ENCODE data around the gene RASSF7. TPM values are rescaled to one million over a fixed set of nuclear protein-coding genes. Genes with fewer than 3 reads are reported as not detected.

The RASSF7 gene
- total and polyA plus RNA-seq, 2 donors (not counting 3 experiments of a cell fraction or from before 2014, with no cell fraction given): 14.1 to 19.9 TPM

DNA sequence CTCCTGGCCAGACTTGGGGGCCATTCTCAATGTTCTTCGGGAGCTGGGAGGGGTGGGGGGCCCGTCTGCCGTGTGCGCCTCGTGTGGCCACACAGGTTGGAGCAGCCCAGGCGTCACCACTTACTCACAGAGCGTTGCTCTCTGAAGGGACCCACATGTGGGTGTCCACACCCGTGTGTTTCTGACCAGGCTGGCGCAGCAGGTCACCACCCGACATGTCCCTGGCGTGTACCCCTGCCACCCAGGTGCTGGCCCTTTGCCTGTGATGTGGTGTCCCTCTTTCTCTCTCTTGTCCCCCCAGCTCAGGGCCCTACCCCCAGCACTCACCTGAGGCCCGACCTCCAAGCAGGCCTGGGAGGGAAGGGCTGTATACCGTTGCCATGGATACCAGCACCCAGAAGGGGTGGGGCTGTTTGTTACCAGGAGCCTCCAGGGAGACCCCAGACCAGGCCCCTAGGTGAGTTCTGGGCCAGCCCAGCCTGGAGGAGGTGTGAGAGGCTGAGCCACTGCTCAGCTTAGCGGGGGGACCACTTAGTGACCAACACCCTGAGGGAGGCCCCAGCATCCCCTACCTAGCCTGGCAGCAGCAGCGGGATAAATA, 1.6 kb upstream of the RASSF7 start:
- no peak for FAIRE-seq
- Histone ChIP-seq H3K79me2 (ENCODE audit: control insufficient read depth, insufficient read depth, low read length) (no peaks in the 10 kb centered on the region), H3K4me1 (ENCODE audit: control insufficient read depth, extremely low read depth, insufficient read depth, low read length) (peaks cover 9% of the 10 kb centered on the region), H3K36me3 (ENCODE audit: control insufficient read depth in 2 of 2, extremely low read depth in 1 of 2, insufficient read depth in 2 of 2, low read length in 2 of 2) (peaks cover 0 to 2% of the 10 kb centered on the region in 2 experiments), H3K4me2 (ENCODE audit: insufficient read depth, low read length) (no peak overlapping the region), H3K9me3 (replicated peaks; ENCODE audit: control insufficient read depth, insufficient read depth, low read length) (no peaks in the 10 kb centered on the region), H2AFZ (ENCODE audit: low read depth, low read length) (no peak overlapping the region), H4K20me1 (replicated peaks; ENCODE audit: control insufficient read depth, extremely low read depth, insufficient read depth, low read length) (no peaks in the 10 kb centered on the region), H3K27me3 (ENCODE audit: control insufficient read depth in 2 of 2, insufficient read depth in 2 of 2, low read length in 2 of 2) (peaks cover 13 to 21% of the 10 kb centered on the region in 2 experiments), H3K27ac (ENCODE audit: insufficient read depth, low read depth, low read length) (no peak overlapping the region), H3K4me3 (replicated peaks in 1 of 3; ENCODE audit: insufficient read depth in 1 of 3, low read depth in 1 of 3, low read length in 3 of 3) (no peak overlapping the region), H3K9ac (replicated peaks; ENCODE audit: extremely low read depth, insufficient read depth, low read length) (no peak overlapping the region), H3K9me1 (replicated peaks; ENCODE audit: control insufficient read depth, extremely low read depth, insufficient read depth, low read length) (no peaks in the 10 kb centered on the region)
- TF ChIP-seq FOS (IDR thresholded peaks at IDR 0.05; ENCODE audit: borderline replicate concordance, insufficient read depth, low read length) (no peak), MYC (IDR thresholded peaks at IDR 0.05; ENCODE audit: low read depth, low read length) (no peak), JUN (IDR thresholded peaks at IDR 0.05; ENCODE audit: borderline replicate concordance, insufficient read depth, insufficient read length, low read depth) (no peak), EZH2 (IDR thresholded peaks at IDR 0.05; ENCODE audit: borderline replicate concordance, low read depth, low read length, severe bottlenecking) (no peak)
- ChIA-PET POLR2A (no interaction called here), CTCF (no interaction called here)
- dilution Hi-C loops (cut with MboI; ENCODE audit: extremely low pct_ligation_motif_present, low sequenced_read_pairs): no loop called here
- intact Hi-C loops (cut with micrococcal nuclease): loop anchor here (5.0 kb wide), 1 partner anchor 168 kb away; no protein-coding TSS in a partner anchor
- no peak for DNase-seq (ENCODE audit: low read depth, low spot score)
- no TSS peak for BruUV-seq (replicated peaks)

DNA sequence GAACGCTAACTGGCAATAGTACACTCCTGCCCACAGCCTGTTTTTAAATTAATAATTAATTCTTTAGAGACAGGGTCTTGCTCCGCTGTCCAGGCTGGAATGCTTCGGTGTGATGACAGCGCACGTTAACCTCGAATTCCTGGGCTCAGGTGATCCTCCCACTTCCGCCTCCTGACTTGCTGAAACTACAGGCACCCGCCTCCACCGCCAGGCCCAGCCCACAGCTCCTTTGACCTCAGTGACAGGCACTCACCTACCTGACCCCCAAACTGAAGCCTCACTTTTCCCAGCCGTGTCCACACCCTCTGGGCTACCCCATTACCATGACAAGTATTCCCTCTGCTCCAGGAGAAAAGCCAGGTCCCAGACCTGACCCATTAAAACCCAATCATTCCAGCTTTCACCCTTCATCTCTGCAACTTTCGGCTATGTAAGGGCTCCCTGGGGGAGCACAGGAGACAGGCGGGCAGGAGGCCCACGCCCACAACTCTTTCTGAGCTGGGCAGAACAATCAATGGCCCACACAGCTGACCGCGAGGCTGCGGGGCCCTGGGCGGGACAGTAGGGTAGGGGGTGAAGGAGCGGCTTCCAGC, 962 bp upstream of the RASSF7 start:
- peaks cover 9% of the 10 kb centered on the region for H3K4me1 ChIP-seq (ENCODE audit: control insufficient read depth, extremely low read depth, insufficient read depth, low read length)
- H3K36me3 ChIP-seq (ENCODE audit: control insufficient read depth in 2 of 2, extremely low read depth in 1 of 2, insufficient read depth in 2 of 2, low read length in 2 of 2): peaks cover 0 to 2% of the 10 kb centered on the region in 2 experiments
- H3K4me3 ChIP-seq (replicated peaks in 1 of 3; ENCODE audit: insufficient read depth in 1 of 3, low read depth in 1 of 3, low read length in 3 of 3): peak overlapping the region in 1 of 3 experiments; percentile 74
- H3K9ac ChIP-seq (replicated peaks; ENCODE audit: extremely low read depth, insufficient read depth, low read length): no peak overlapping the region
- H3K9me1 ChIP-seq (replicated peaks; ENCODE audit: control insufficient read depth, extremely low read depth, insufficient read depth, low read length): no peaks in the 10 kb centered on the region
- peaks cover 13 to 21% of the 10 kb centered on the region in 2 experiments for H3K27me3 ChIP-seq (ENCODE audit: control insufficient read depth in 2 of 2, insufficient read depth in 2 of 2, low read length in 2 of 2)
- TF ChIP-seq, protein P1, sequence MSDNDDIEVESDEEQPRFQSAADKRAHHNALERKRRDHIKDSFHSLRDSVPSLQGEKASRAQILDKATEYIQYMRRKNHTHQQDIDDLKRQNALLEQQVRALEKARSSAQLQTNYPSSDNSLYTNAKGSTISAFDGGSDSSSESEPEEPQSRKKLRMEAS (IDR thresholded peaks at IDR 0.05; ENCODE audit: insufficient read depth, insufficient read length): no peak
- no peak for TF ChIP-seq POLR2AphosphoS5 (IDR thresholded peaks at IDR 0.05; ENCODE audit: insufficient read depth, low read depth, low read length)
- no peak for TF ChIP-seq FOS (IDR thresholded peaks at IDR 0.05; ENCODE audit: borderline replicate concordance, insufficient read depth, low read length)
- no peak for TF ChIP-seq GATA2 (IDR thresholded peaks at IDR 0.05; ENCODE audit: insufficient read depth, insufficient read length, low read depth, low read length)
- no peak for TF ChIP-seq POLR2A (IDR thresholded peaks at IDR 0.05; ENCODE audit: low read depth, low read length)
- TF ChIP-seq, protein P2, sequence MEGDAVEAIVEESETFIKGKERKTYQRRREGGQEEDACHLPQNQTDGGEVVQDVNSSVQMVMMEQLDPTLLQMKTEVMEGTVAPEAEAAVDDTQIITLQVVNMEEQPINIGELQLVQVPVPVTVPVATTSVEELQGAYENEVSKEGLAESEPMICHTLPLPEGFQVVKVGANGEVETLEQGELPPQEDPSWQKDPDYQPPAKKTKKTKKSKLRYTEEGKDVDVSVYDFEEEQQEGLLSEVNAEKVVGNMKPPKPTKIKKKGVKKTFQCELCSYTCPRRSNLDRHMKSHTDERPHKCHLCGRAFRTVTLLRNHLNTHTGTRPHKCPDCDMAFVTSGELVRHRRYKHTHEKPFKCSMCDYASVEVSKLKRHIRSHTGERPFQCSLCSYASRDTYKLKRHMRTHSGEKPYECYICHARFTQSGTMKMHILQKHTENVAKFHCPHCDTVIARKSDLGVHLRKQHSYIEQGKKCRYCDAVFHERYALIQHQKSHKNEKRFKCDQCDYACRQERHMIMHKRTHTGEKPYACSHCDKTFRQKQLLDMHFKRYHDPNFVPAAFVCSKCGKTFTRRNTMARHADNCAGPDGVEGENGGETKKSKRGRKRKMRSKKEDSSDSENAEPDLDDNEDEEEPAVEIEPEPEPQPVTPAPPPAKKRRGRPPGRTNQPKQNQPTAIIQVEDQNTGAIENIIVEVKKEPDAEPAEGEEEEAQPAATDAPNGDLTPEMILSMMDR (IDR thresholded peaks at IDR 0.05; ENCODE audit: extremely low read depth in 1 of 2, insufficient read depth in 1 of 2, low read depth in 1 of 2, low read length in 2 of 2): no peak
- no peak for TF ChIP-seq JUN (IDR thresholded peaks at IDR 0.05; ENCODE audit: borderline replicate concordance, insufficient read depth, insufficient read length, low read depth)
- DNase-seq (ENCODE audit: low read depth, low spot score) (no peak), FAIRE-seq (no peak)
- ChIA-PET CTCF (interaction anchor here (1.1 kb wide), 1 partner anchor 163 kb away, joined by 4 read pairs; no protein-coding TSS in a partner anchor), POLR2A (no interaction called here)
- BruUV-seq (replicated peaks): no TSS peak
- dilution Hi-C loops (cut with MboI; ENCODE audit: extremely low pct_ligation_motif_present, low sequenced_read_pairs) (no loop called here), intact Hi-C loops (cut with micrococcal nuclease) (loop anchor here (2.0 to 5.0 kb wide), 2 partner anchors 23 to 167 kb away; partner anchors contain the start of gene LRRC56)
- H3K9me3 ChIP-seq (replicated peaks; ENCODE audit: control insufficient read depth, insufficient read depth, low read length): no peaks in the 10 kb centered on the region
- H3K79me2 ChIP-seq (ENCODE audit: control insufficient read depth, insufficient read depth, low read length): no peaks in the 10 kb centered on the region
- no peak overlapping the region for H3K4me2 ChIP-seq (ENCODE audit: insufficient read depth, low read length)
- no peak overlapping the region for H3K27ac ChIP-seq (ENCODE audit: insufficient read depth, low read depth, low read length)
- no peaks in the 10 kb centered on the region for H4K20me1 ChIP-seq (replicated peaks; ENCODE audit: control insufficient read depth, extremely low read depth, insufficient read depth, low read length)
- H2AFZ ChIP-seq (ENCODE audit: low read depth, low read length): peak overlapping the region; percentile 66
